Fibroblast of gingiva (primary cell): ENCODE data around the gene TMEM144.
A peak's percentile ranks its signal among the peaks of the same experiment; 100 is the strongest.

Source experiments
- DNase-seq: peaks from one replicate; pipeline ENCODE4 v3.0.0-alpha.2; 2011; ENCODE audit warnings: low read depth

Gene TMEM144

GRCh38 chr4:158297866-158298265 lies 87.6 kb downstream of the TMEM144 start:
- no peak for DNase-seq

- DNase-seq: no peak
Observed at GRCh38 chr4:158299459-158300007, 89.2 kb downstream of the TMEM144 start.

GRCh38 chr4:158300012-158300411 lies 89.7 kb downstream of the TMEM144 start:
- DNase-seq: no peak

- peak; percentile 78 for DNase-seq
Observed at GRCh38 chr4:158302076-158302866, 92.0 kb downstream of the TMEM144 start.

- DNase-seq: no peak
Observed at GRCh38 chr4:158304694-158305093, 94.4 kb downstream of the TMEM144 start.
